Measurements from ENCODE around the gene CFAP119.

DNA sequence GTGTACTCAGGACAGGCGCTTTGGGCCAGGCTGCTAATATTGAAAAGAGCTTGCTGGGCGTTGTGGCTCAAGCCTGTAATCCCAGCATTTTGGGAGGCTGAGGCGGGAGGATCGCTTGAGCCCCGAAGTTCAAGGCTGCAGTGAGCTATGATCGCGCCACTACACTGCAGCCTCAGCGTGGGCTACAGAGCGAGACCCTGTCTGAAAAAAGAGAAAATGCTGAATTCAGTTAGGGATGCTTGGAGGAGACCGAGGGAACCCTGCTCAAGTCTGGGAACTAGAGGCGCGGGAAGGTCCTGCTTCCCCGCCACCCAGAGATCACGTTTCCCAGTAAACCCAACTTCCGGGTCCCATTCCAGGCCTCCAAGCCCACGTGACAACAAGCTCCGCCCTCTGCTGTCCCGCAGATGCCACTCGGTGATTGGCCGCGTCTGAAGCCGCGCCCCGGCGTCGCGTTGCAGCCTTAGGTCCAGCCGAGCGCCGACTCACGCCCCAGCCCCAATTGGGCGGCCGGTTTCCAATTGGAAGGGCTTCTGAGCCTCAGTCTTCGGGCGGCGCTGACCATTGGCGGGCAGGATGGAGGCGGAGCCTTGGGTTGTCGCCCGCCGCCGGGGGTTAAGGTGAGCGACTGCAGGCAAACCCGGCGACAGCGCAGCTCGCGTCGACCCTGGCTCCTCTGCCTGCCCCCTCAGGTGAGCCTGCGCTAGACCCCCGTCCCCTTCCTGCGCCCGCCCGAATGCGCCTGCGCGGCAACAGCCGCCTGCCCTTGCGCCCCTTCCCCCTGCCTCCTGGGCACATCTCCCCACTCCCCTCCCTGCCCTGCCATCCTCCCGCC lies 13.8 kb downstream of the CFAP119 start, which contains the start of gene PHKG2:
- TF ChIP-seq, protein P1, sequence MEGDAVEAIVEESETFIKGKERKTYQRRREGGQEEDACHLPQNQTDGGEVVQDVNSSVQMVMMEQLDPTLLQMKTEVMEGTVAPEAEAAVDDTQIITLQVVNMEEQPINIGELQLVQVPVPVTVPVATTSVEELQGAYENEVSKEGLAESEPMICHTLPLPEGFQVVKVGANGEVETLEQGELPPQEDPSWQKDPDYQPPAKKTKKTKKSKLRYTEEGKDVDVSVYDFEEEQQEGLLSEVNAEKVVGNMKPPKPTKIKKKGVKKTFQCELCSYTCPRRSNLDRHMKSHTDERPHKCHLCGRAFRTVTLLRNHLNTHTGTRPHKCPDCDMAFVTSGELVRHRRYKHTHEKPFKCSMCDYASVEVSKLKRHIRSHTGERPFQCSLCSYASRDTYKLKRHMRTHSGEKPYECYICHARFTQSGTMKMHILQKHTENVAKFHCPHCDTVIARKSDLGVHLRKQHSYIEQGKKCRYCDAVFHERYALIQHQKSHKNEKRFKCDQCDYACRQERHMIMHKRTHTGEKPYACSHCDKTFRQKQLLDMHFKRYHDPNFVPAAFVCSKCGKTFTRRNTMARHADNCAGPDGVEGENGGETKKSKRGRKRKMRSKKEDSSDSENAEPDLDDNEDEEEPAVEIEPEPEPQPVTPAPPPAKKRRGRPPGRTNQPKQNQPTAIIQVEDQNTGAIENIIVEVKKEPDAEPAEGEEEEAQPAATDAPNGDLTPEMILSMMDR (IDR thresholded peaks at IDR 0.05; ENCODE audit: low read depth, low read length): no peak
- TF ChIP-seq, protein P2, sequence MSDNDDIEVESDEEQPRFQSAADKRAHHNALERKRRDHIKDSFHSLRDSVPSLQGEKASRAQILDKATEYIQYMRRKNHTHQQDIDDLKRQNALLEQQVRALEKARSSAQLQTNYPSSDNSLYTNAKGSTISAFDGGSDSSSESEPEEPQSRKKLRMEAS (IDR thresholded peaks at IDR 0.05; ENCODE audit: low read depth, low read length): peak; percentile 98
- TF ChIP-seq POLR2A (IDR thresholded peaks at IDR 0.05; ENCODE audit: extremely low read depth, insufficient read length): peak; percentile 73

Measured in NB4 (cell line).